GM06990 (cell line): ENCODE data around the gene HMX3.
A peak's percentile ranks its signal among the peaks of the same experiment; 100 is the strongest.

Experiments
- DNase-seq: peaks from one replicate; pipeline ENCODE4 v3.0.0-alpha.2; 2011; ENCODE audit not compliant: insufficient read length; ENCODE audit errors: extremely low read depth
- H3K27me3 ChIP-seq: replicated peaks from 2 replicates; pipeline ENCODE4 v1.6.0; 2011; ENCODE audit warnings: low read length; ENCODE audit not compliant: control insufficient read depth, insufficient read depth
- H3K36me3 ChIP-seq: 2 replicates; pipeline ENCODE4 v1.5.1; 2011; ENCODE audit warnings: low read length; ENCODE audit not compliant: control insufficient read depth, insufficient read depth
- H3K4me3 ChIP-seq: replicated peaks from 2 replicates; pipeline ENCODE4 v1.5.1; 2011; ENCODE audit warnings: low read depth, mild to moderate bottlenecking, control low read depth, low read length
- TF ChIP-seq, protein P1 (sequence below): IDR thresholded peaks from 2 replicates; pipeline ENCODE4 v1.5.1; 2011; ENCODE audit warnings: low read length, control low read depth, mild to moderate bottlenecking, inconsistent platforms; ENCODE audit not compliant: insufficient read depth, poor library complexity, severe bottlenecking

Gene HMX3

DNA sequence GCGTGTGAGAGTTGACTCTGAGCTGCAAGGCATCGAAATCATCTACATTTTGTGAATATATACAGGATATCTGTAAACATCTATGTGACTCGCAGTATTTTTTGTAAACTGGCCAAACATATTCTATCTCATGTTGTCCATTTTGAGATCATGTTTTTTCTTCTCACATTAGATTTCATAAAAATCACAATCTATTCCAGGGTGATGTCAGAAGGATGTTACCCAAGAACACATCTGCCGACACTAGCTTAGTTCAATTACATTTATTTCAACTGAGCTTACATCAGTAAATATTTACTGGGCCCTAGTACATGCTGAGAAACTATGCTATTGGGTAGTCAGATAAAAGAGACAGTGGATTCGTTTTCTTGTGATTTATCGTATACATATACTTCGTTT, 16.0 kb downstream of the HMX3 start:
- Histone ChIP-seq H3K36me3 (no peaks in the 10 kb centered on the region), H3K4me3 (peak overlapping the region; percentile 75), H3K27me3 (no peaks in the 10 kb centered on the region)
- DNase-seq: no peak
- TF ChIP-seq, protein P1, sequence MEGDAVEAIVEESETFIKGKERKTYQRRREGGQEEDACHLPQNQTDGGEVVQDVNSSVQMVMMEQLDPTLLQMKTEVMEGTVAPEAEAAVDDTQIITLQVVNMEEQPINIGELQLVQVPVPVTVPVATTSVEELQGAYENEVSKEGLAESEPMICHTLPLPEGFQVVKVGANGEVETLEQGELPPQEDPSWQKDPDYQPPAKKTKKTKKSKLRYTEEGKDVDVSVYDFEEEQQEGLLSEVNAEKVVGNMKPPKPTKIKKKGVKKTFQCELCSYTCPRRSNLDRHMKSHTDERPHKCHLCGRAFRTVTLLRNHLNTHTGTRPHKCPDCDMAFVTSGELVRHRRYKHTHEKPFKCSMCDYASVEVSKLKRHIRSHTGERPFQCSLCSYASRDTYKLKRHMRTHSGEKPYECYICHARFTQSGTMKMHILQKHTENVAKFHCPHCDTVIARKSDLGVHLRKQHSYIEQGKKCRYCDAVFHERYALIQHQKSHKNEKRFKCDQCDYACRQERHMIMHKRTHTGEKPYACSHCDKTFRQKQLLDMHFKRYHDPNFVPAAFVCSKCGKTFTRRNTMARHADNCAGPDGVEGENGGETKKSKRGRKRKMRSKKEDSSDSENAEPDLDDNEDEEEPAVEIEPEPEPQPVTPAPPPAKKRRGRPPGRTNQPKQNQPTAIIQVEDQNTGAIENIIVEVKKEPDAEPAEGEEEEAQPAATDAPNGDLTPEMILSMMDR: no peak

DNA sequence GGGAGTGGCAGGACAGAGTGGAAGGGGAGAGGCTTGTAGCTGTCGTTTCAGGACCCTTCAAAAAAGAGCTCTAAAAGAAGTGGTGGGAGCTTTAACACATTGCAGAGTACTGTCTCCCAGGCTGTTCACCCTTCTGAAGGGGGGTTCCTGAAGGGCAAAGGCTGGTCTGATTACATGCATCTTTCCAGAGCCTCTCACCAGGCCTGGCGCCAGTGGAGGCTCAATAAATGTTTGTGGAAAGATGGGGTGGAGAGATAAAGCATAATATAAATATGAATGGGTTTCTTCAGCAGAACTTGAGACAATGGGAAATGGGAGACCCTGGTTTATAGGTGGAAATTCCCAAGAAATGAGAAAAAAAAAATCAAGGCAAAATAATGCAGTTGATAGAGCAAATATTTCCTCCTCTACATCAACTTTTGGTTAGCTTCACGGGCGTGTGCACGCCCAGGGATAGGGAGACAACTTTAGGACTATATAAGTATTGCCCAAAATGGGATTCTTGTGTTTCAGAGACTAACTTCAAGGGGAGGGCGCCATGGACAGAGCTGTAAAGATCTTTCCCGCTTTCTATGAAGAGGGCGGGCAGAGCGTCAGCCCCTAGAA, 17.8 kb downstream of the HMX3 start:
- H3K4me3 ChIP-seq: no peak overlapping the region
- no peaks in the 10 kb centered on the region for H3K27me3 ChIP-seq
- DNase-seq: no peak
- TF ChIP-seq, protein P1: no peak
- peaks cover 2% of the 10 kb centered on the region for H3K36me3 ChIP-seq

DNA sequence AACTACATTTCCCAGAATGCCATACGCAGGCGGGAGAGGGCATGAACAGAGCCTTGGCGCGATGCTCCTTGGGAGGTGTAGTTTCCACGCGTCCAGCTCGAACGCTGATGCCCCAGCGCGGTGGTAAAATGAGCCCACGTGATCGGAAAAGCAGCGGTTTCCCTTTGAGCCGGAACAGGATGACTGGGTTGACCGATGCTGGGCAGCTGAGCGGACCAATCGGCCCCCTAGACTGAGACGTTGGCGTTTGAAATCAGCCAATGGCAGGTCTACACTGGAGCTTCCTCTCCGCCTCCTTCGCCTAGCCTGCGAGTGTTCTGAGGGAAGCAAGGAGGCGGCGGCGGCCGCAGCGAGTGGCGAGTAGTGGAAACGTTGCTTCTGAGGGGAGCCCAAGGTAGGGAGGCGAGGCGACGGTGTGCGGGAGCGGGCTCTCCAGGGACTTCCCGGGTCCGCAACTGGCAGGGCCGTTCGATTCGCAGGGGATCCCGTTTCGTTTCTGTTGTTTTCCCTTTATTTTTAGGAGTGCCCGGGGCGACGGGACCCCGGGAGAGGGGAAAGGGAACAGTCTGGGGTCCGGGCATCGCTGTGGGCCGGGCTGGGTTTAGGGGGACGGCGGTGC, 18.4 kb downstream of the HMX3 start, which contains the start of gene BUB3:
Gene BUB3 (plus strand): TSS at position 311 of the 619 bp plus-strand sequence. CDS start 516 bp downstream, outside the sequence.
- Histone ChIP-seq H3K36me3 (peaks cover 2% of the 10 kb centered on the region), H3K27me3 (no peaks in the 10 kb centered on the region), H3K4me3 (peak within 1 kb of the TSS; percentile 83)
- peak; percentile 95 for DNase-seq
- TF ChIP-seq, protein P1: no peak

DNA sequence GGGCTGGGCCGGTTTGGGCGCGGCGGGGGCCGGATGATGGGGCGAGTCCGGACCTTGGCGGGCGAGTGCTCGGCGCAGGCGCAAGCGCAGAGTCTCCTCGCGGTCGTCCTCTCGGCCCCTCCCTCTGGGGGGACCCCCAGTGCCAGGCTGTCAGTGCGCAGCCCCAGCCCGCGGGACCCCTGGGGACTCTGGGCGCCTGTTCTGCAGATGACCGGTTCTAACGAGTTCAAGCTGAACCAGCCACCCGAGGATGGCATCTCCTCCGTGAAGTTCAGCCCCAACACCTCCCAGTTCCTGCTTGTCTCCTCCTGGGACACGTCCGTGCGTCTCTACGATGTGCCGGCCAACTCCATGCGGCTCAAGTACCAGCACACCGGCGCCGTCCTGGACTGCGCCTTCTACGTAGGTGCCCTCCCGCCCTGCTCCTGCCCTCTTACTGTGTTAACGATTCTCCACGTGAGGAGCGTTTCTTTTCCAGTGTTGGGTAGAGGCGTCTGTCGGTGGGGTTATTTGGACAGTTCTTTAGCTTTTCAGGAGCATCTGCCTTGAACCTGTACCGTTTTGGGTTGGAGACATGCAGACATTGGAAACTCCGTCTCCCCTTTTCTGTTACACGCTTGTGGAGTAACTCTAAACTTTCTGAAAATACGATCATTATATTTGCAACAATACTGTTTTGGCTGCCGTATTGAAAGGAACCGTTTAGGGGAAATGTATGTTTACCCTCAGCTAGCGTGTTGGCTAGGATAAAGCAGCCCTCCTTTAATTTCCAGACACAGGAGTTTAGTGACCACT, 19.1 kb downstream of the HMX3 start:
- TF ChIP-seq, protein P1: no peak
- peaks cover 2% of the 10 kb centered on the region for H3K36me3 ChIP-seq
- H3K27me3 ChIP-seq: no peaks in the 10 kb centered on the region
- DNase-seq: peak; percentile 81
- H3K4me3 ChIP-seq: peak overlapping the region; percentile 83

DNA sequence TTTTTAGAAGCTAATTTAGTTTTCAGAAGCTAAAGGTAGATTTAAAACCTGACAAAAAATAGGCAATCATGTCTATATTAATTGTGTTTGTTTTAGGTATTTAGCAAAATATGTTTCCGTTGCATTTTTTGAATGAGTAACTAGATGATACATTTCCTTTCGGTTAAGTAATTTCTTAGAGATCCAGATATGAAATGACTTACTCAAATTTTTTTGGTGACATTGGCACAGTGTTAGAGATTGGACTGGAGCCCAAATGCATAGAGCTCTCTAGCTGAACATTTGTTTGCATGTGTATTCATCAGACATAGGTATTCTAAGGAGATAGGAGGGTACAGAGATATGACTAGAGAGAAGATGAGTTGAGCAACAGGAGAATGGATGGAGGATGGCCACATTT, 20.3 kb downstream of the HMX3 start:
- TF ChIP-seq, protein P1: no peak
- DNase-seq: no peak
- H3K4me3 ChIP-seq: peak overlapping the region; percentile 83
- H3K36me3 ChIP-seq: peaks cover 2% of the 10 kb centered on the region
- no peaks in the 10 kb centered on the region for H3K27me3 ChIP-seq
